GM19328 (cell line): ENCODE measurements around the gene MMP25.

Experiments used
- ATAC-seq: cut with Tn5 transposase; IDR thresholded peaks from one replicate; pipeline ENCODE4 v1.9.1; 2021; ENCODE audit warnings: mild to moderate bottlenecking, moderate library complexity; ENCODE audit not compliant: unreplicated experiment

Gene MMP25, protein sequence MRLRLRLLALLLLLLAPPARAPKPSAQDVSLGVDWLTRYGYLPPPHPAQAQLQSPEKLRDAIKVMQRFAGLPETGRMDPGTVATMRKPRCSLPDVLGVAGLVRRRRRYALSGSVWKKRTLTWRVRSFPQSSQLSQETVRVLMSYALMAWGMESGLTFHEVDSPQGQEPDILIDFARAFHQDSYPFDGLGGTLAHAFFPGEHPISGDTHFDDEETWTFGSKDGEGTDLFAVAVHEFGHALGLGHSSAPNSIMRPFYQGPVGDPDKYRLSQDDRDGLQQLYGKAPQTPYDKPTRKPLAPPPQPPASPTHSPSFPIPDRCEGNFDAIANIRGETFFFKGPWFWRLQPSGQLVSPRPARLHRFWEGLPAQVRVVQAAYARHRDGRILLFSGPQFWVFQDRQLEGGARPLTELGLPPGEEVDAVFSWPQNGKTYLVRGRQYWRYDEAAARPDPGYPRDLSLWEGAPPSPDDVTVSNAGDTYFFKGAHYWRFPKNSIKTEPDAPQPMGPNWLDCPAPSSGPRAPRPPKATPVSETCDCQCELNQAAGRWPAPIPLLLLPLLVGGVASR

DNA sequence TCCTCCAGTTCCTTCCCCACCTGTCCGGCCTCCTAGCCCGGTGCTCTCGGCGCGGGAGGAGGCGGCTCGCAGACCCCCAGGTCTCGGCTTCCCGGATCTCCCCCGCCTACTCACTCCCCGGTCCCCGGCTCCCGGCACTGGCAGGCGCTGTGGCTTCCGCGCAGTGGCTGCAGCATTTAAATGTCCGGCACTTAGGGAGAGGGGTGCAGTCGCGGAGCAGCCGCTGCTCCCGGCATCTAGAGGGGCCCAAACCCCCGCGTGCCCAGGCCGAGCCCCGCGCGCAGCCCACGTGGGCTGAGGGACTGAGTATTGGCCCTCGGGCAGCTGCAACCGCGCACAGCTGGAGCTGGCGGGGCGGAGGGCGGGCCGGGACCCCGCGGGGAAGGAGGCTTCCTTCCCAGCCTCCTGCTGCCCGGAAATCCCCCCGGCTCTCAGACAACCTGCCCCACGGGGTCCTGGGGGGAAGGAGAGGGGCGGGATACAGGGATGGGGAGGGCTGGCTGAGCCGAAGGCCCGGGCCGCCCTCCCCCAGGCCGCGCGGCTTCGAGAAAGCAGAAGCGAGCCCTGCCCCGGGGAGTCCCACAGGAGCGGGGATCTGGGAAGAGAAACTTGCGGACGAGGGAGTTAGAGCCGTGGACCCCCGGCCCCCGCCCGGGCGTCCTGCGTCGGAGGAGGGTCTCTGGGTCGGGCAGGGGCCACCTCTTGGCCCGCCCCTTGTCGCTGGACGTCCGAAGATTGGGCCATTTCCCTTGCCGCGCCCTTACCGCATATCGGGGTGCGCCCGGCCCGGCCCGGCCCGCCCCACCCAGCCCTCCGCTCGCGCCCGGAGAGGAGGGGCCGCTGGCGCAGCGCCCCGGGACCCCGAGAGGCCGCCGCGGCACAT lies at the start of gene MMP25:
Gene MMP25, plus strand, starts transcription at position 804 of the 883 bp plus-strand sequence. CDS start 357 bp downstream, outside the sequence.
- no peak for ATAC-seq

GRCh38 chr16:2999929-3000328 lies 46.4 kb upstream of the MMP25 start:
- ATAC-seq: no peak

DNA sequence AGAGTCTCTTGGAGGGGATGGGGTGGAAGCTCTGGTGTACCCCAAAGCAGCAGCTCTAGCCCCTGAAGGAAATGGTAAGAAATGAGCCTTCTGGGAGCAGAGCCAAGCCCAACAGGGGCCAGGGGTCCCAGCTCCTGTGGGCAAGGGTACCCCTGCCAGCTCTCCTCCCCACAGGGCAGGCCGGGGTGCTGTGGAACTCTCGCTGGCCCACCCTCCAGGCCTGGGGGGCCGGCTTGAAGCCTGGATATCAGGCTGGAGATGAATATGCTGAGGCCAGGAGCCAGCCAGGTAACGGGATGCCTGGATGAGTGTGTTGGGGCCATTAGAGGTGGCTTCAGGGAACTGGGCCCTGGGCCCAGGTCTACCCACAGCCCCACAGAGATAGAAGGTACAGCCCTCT lies 45.8 kb upstream of the MMP25 start:
- no peak for ATAC-seq

DNA sequence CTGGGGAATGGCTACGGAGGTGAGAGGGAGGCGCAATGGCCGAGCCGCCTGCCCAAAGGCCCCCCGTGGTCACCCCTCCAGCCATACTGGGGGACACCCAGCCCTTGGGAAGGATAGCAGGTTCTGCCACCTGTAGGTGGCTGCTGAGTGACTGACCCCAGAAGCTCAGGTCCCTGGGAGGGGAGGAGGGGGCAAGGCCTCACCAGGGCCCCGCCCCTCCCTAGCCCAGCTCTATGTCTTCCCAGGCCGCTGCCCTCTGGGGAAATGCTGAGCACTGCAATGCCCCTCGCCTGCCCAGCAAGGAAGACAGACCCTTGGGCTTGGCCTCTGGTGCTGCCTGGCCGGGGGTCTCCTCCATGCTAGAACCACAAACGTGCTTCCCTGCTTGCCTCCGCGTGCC lies 45.0 kb upstream of the MMP25 start:
- ATAC-seq: no peak

DNA sequence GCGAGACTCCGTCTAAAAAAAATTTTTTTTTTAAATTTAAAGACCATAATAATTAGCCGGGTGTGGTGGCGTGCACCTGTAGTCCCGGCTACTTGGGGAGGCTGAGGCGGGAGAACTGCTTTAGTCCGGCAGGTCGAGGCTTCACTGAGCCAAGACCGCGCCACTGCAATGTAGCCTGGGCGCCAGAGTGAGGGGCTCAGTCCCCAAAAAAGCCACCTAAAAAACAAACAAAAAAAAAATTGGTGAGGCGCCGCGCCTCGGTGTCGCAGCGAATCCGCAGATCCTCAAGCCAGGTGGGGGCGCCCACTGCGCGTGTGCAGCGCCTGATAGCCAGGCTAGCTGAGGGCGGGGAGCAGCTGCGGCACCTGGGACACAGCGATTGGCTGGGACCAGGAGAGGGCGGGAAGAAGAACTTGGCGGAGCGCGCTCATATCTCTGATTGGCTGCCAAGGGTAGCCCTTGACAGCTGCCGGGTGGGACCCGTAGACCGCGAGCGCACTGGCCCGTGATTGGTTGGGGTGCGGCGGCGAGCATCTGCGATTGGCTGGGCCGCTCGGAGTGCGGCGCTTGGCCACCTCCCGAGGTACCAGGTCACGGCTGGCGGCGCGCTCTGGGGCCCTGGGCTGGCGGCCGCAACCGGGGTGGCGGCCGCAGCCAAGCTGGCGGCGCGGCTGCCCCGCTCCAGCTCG lies 42.6 kb upstream of the MMP25 start:
- ATAC-seq: peak; percentile 98

DNA sequence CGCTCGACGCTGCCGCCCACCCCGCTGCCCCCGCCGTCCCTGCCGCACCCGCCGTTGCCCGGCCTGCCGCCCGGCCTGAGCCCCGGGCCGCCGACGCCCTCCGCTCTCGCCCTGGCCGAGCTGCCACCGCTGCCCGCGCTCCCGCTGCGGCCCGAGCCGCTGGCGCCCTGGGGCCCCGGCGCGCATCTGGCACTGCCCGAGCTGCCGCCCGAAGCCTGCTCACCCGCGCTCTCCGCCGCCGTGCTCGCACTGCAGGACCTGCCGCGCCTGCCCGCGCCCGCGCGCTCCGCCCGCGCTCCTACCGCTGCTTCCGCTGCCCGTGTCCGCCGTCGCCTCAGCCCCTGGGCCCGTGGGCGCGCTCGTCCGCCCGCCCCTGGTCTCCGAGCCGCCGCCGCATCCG lies 42.0 kb upstream of the MMP25 start:
- peak; percentile 4 for ATAC-seq

- ATAC-seq: no peak
Measured at GRCh38 chr16:3004781-3005284, 41.5 kb upstream of the MMP25 start.

GRCh38 chr16:3007059-3007956 lies 39.1 kb upstream of the MMP25 start:
- ATAC-seq: no peak

GRCh38 chr16:3007957-3008689 lies 38.2 kb upstream of the MMP25 start:
- ATAC-seq: no peak

- ATAC-seq: no peak
Measured at GRCh38 chr16:3008690-3009037, 37.7 kb upstream of the MMP25 start.

- ATAC-seq: no peak
Measured at GRCh38 chr16:3009568-3010390, 36.6 kb upstream of the MMP25 start.

DNA sequence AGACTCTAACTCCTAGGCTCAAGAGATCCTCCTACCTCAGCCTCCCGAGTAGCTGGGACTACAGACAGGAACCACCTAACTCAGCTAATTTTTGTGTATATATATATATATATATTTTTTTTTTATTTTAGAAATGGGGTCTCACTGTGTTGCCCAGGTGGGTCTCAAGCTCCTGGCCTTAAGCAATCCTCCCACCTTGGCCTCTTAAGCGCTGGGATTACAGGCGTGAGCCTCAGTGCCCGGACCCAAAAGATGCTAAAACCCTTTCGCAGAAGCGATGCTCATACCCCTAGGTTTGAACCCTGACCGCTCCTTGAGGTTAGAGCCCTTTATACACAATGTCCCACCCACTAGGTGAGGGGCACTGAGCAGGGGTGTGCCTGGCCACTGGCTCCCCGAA lies 35.9 kb upstream of the MMP25 start:
- ATAC-seq: no peak

- ATAC-seq: no peak
Measured at GRCh38 chr16:3012246-3012645, 34.1 kb upstream of the MMP25 start.

DNA sequence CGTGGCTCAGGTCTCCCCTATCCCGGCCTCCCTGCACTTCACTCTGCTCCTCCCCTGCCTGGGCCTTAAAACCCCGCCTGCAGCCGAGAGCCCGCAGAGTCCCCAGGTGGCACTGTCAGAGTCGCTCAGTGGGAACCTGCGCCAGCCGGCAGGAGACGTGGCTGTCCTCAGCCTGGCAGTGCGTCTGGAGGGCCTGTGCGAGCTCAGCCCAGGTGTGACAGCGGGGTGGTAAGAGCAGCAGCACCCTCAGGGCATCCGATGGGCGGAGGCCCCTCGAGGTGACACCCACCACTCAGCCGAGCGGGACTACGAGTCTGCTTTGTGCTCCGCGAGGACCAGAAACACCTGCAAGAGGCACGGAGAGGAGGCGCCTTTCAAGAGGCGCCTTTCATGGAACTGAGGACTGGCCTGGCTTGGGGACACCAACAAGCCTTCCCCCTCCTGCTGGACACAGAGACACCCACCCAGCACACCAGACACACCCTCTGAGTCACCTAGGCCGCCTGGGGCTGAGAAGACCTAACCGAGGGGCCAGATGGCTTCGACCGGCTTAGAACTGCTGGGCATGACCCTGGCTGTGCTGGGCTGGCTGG lies 33.4 kb upstream of the MMP25 start, which contains the start of gene CLDN9:
Gene CLDN9, plus strand, starts transcription at position 96 of the 593 bp plus-strand sequence. Its CDS starts 440 bp downstream, at position 536.
- no peak for ATAC-seq

DNA sequence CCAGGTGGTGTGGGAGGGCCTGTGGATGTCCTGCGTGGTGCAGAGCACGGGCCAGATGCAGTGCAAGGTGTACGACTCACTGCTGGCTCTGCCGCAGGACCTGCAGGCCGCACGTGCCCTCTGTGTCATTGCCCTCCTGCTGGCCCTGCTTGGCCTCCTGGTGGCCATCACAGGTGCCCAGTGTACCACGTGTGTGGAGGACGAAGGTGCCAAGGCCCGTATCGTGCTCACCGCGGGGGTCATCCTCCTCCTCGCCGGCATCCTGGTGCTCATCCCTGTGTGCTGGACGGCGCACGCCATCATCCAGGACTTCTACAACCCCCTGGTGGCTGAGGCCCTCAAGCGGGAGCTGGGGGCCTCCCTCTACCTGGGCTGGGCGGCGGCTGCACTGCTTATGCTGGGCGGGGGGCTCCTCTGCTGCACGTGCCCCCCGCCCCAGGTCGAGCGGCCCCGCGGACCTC lies 32.8 kb upstream of the MMP25 start:
- no peak for ATAC-seq

- ATAC-seq: no peak
Measured at GRCh38 chr16:3013998-3014690, 32.2 kb upstream of the MMP25 start.

GRCh38 chr16:3014971-3015370 lies 31.4 kb upstream of the MMP25 start:
- ATAC-seq: no peak
